ENCODE measurements around the gene LCORL. TPM values are rescaled to one million over a fixed set of nuclear protein-coding genes. Genes with fewer than 3 reads are reported as not detected.

The LCORL gene
- total RNA-seq, 2 experiments from 2014 or later = 6.3 to 6.5 TPM

DNA sequence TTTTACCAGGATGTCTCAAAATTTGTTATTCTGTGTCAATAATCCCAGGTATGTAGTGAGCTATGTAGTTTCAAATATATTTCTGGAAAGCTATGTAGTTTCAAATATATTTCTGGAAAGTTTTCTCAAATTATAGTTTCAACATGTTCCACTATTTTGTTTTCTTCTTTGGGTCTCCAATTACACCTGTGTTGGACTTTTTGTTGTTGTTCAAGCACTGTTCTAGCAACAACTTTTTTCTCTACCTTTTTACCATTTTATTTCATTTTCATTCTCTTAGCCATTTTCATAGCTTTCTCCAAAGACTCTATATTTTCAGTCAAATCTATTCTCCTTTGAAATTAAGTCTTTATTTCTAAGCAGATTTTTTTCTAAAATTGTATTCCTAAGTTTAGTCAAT is 88.4 kb downstream of the LCORL start:
- DNase-seq (no peak), ATAC-seq (ENCODE audit: poor library complexity) (no peak)
- H3K27ac Mint-ChIP-seq = no peak overlapping the region
- TF ChIP-seq, protein P1, sequence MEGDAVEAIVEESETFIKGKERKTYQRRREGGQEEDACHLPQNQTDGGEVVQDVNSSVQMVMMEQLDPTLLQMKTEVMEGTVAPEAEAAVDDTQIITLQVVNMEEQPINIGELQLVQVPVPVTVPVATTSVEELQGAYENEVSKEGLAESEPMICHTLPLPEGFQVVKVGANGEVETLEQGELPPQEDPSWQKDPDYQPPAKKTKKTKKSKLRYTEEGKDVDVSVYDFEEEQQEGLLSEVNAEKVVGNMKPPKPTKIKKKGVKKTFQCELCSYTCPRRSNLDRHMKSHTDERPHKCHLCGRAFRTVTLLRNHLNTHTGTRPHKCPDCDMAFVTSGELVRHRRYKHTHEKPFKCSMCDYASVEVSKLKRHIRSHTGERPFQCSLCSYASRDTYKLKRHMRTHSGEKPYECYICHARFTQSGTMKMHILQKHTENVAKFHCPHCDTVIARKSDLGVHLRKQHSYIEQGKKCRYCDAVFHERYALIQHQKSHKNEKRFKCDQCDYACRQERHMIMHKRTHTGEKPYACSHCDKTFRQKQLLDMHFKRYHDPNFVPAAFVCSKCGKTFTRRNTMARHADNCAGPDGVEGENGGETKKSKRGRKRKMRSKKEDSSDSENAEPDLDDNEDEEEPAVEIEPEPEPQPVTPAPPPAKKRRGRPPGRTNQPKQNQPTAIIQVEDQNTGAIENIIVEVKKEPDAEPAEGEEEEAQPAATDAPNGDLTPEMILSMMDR (IDR thresholded peaks at IDR 0.05) = no peak
- H3K27me3 ChIP-seq (ENCODE audit: control insufficient read depth in 1 of 2, insufficient read depth in 2 of 2, low read length in 2 of 2) = no peaks in the 10 kb centered on the region
- CTCF ChIA-PET = no interaction called here
- POLR2A ChIA-PET = no interaction called here
- intact Hi-C loops (cut with DNase I, micrococcal nuclease) = loop anchor here in 1 of 2 experiments (5.0 kb wide), 1 partner anchor 659 kb away; no protein-coding TSS in a partner anchor
- peaks cover 87% of the 10 kb centered on the region for H3K36me3 Mint-ChIP-seq (ENCODE audit: low read depth)
- no peaks in the 10 kb centered on the region for H3K9me3 ChIP-seq (ENCODE audit: control insufficient read depth in 1 of 2, insufficient read depth in 1 of 2, low read length in 2 of 2)
- H3K9me3 Mint-ChIP-seq = peaks cover 4% of the 10 kb centered on the region
- no peaks in the 10 kb centered on the region for H3K36me3 ChIP-seq (ENCODE audit: insufficient read depth, low read length)
- no peak overlapping the region for H3K4me3 ChIP-seq (ENCODE audit: low read length)
- no peaks in the 10 kb centered on the region for H3K4me1 ChIP-seq (ENCODE audit: insufficient read depth, low read length)
- H3K4me3 Mint-ChIP-seq = no peak overlapping the region
- H3K4me1 Mint-ChIP-seq (ENCODE audit: low read depth) = no peaks in the 10 kb centered on the region
- no peak overlapping the region for H3K27ac ChIP-seq (ENCODE audit: low read depth in 1 of 2, low read length in 2 of 2)
- no peaks in the 10 kb centered on the region for H3K27me3 Mint-ChIP-seq

DNA sequence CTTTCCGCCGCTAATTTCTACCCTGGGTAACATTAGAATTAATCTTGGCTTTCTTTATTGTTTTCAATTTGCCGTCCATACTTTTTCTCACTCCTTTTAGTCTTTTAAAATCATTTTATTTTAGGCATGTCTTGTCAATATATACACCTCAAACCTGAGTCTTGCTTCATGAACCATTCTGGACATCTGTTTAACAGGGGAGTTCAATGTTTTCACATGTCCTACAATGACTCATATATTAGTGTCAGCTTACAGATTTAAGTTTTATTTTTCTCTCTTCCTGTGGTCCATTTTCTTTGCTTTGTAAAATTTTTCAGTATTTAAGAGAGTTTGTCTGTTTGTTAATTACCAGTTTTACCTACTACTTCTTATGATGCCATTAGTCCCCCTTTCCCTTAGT is 89.5 kb downstream of the LCORL start:
- H3K4me1 ChIP-seq (ENCODE audit: insufficient read depth, low read length) = no peaks in the 10 kb centered on the region
- H3K27me3 ChIP-seq (ENCODE audit: control insufficient read depth in 1 of 2, insufficient read depth in 2 of 2, low read length in 2 of 2) = no peaks in the 10 kb centered on the region
- no peaks in the 10 kb centered on the region for H3K4me1 Mint-ChIP-seq (ENCODE audit: low read depth)
- peaks cover 4% of the 10 kb centered on the region for H3K9me3 Mint-ChIP-seq
- H3K27ac Mint-ChIP-seq = no peak overlapping the region
- ChIA-PET CTCF (no interaction called here), POLR2A (no interaction called here)
- no peak overlapping the region for H3K27ac ChIP-seq (ENCODE audit: low read depth in 1 of 2, low read length in 2 of 2)
- TF ChIP-seq, protein P1 (IDR thresholded peaks at IDR 0.05) = no peak
- ATAC-seq (ENCODE audit: poor library complexity) = no peak
- no peaks in the 10 kb centered on the region for H3K9me3 ChIP-seq (ENCODE audit: control insufficient read depth in 1 of 2, insufficient read depth in 1 of 2, low read length in 2 of 2)
- H3K4me3 Mint-ChIP-seq = no peak overlapping the region
- H3K4me3 ChIP-seq (ENCODE audit: low read length) = no peak overlapping the region
- peaks cover 92% of the 10 kb centered on the region for H3K36me3 Mint-ChIP-seq (ENCODE audit: low read depth)
- H3K27me3 Mint-ChIP-seq = no peaks in the 10 kb centered on the region
- H3K36me3 ChIP-seq (ENCODE audit: insufficient read depth, low read length) = no peaks in the 10 kb centered on the region
- DNase-seq = no peak
- intact Hi-C loops (cut with DNase I, micrococcal nuclease) = loop anchor here in 1 of 2 experiments (5.0 kb wide), 1 partner anchor 660 kb away; no protein-coding TSS in a partner anchor

DNA sequence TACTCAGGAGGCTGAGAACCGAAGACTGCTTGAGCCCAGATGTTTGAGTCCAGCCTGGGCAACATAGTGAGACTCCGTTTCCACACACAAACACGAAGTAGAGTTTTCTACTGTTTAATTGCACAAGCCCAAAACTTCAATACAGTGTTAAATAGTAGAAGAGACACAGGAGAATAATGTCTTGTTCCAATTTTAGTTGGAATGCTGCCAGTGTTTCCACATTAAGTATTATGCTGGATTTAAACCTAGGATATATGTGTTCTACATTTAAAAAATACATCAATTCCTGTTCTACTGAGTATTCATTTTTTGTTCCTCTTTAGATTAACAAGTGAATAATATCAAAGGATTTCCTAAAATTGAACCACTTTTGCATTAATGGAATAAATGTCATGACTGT is 91.3 kb downstream of the LCORL start:
- Histone ChIP-seq H3K36me3 (ENCODE audit: insufficient read depth, low read length) (no peaks in the 10 kb centered on the region), H3K9me3 (ENCODE audit: control insufficient read depth in 1 of 2, insufficient read depth in 1 of 2, low read length in 2 of 2) (no peaks in the 10 kb centered on the region), H3K27me3 (ENCODE audit: control insufficient read depth in 1 of 2, insufficient read depth in 2 of 2, low read length in 2 of 2) (no peaks in the 10 kb centered on the region), H3K4me3 (ENCODE audit: low read length) (no peak overlapping the region), H3K27ac (ENCODE audit: low read depth in 1 of 2, low read length in 2 of 2) (no peak overlapping the region), H3K4me1 (ENCODE audit: insufficient read depth, low read length) (no peaks in the 10 kb centered on the region)
- ChIA-PET POLR2A (no interaction called here), CTCF (no interaction called here)
- Mint-ChIP-seq H3K36me3 (ENCODE audit: low read depth) (peaks cover 82% of the 10 kb centered on the region), H3K4me1 (ENCODE audit: low read depth) (no peaks in the 10 kb centered on the region), H3K27me3 (no peaks in the 10 kb centered on the region), H3K4me3 (no peak overlapping the region), H3K27ac (no peak overlapping the region), H3K9me3 (peaks cover 4% of the 10 kb centered on the region)
- no peak for ATAC-seq (ENCODE audit: poor library complexity)
- intact Hi-C loops (cut with DNase I, micrococcal nuclease) = loop anchor here in 1 of 2 experiments (5.0 kb wide), 1 partner anchor 662 kb away; no protein-coding TSS in a partner anchor
- DNase-seq = no peak
- TF ChIP-seq, protein P1 (IDR thresholded peaks at IDR 0.05) = no peak

All from CD4-positive, alpha-beta T cell (primary cell).